ENCODE measurements around the gene PALLD.

Gene PALLD

GRCh38 chr4:168647646-168648375, 151.0 kb downstream of the PALLD start:
- no peak for DNase-seq (ENCODE audit: low spot score)

GRCh38 chr4:168648494-168648893, 151.6 kb downstream of the PALLD start:
- DNase-seq (ENCODE audit: low spot score) = no peak

GRCh38 chr4:168648929-168649328, 152.1 kb downstream of the PALLD start:
- peak; percentile 51 for DNase-seq (ENCODE audit: low spot score)

GRCh38 chr4:168651374-168651773, 154.5 kb downstream of the PALLD start:
- no peak for DNase-seq (ENCODE audit: low spot score)

GRCh38 chr4:168651864-168652263, 155.0 kb downstream of the PALLD start:
- DNase-seq (ENCODE audit: low spot score) = no peak

- no peak for DNase-seq (ENCODE audit: low spot score)
These were observed 155.9 kb downstream of the PALLD start for GRCh38 chr4:168652755-168653154.

- no peak for DNase-seq (ENCODE audit: low spot score)
These were observed 157.4 kb downstream of the PALLD start for GRCh38 chr4:168654104-168654847.

- no peak for DNase-seq (ENCODE audit: low spot score)
These were observed 158.0 kb downstream of the PALLD start for GRCh38 chr4:168654848-168655174.

GRCh38 chr4:168655182-168655581, 158.3 kb downstream of the PALLD start:
- no peak for DNase-seq (ENCODE audit: low spot score)

- peak; percentile 46 for DNase-seq (ENCODE audit: low spot score)
These were observed 159.3 kb downstream of the PALLD start for GRCh38 chr4:168656055-168656660.

- DNase-seq (ENCODE audit: low spot score) = no peak
These were observed 160.2 kb downstream of the PALLD start for GRCh38 chr4:168656946-168657473.

- no peak for DNase-seq (ENCODE audit: low spot score)
These were observed 161.9 kb downstream of the PALLD start for GRCh38 chr4:168658751-168659150.

- no peak for DNase-seq (ENCODE audit: low spot score)
These were observed 163.1 kb downstream of the PALLD start for GRCh38 chr4:168659741-168660465.

GRCh38 chr4:168662297-168662984, 165.6 kb downstream of the PALLD start:
- no peak for DNase-seq (ENCODE audit: low spot score)

GRCh38 chr4:168664242-168664891, 167.5 kb downstream of the PALLD start:
- no peak for DNase-seq (ENCODE audit: low spot score)

- no peak for DNase-seq (ENCODE audit: low spot score)
These were observed 169.7 kb downstream of the PALLD start for GRCh38 chr4:168666531-168666930.

- no peak for DNase-seq (ENCODE audit: low spot score)
These were observed 170.5 kb downstream of the PALLD start for GRCh38 chr4:168667376-168667775.

- DNase-seq (ENCODE audit: low spot score) = no peak
These were observed 171.1 kb downstream of the PALLD start for GRCh38 chr4:168667921-168668320.

- no peak for DNase-seq (ENCODE audit: low spot score)
These were observed 176.6 kb downstream of the PALLD start for GRCh38 chr4:168673476-168673875.

GRCh38 chr4:168674077-168674747, 177.4 kb downstream of the PALLD start:
- no peak for DNase-seq (ENCODE audit: low spot score)

- no peak for DNase-seq (ENCODE audit: low spot score)
These were observed 178.0 kb downstream of the PALLD start for GRCh38 chr4:168674866-168675265.
